ENCODE data around the gene DEAF1. TPM values are rescaled to one million over a fixed set of nuclear protein-coding genes. Genes with fewer than 3 reads are reported as not detected.

Gene DEAF1
- total and polyA plus RNA-seq, 9 of the 15 experiments (the other 6 are each of a cell fraction or from before 2014, with no cell fraction given): 2.0 to 69.1 (median 26.8) TPM

DNA sequence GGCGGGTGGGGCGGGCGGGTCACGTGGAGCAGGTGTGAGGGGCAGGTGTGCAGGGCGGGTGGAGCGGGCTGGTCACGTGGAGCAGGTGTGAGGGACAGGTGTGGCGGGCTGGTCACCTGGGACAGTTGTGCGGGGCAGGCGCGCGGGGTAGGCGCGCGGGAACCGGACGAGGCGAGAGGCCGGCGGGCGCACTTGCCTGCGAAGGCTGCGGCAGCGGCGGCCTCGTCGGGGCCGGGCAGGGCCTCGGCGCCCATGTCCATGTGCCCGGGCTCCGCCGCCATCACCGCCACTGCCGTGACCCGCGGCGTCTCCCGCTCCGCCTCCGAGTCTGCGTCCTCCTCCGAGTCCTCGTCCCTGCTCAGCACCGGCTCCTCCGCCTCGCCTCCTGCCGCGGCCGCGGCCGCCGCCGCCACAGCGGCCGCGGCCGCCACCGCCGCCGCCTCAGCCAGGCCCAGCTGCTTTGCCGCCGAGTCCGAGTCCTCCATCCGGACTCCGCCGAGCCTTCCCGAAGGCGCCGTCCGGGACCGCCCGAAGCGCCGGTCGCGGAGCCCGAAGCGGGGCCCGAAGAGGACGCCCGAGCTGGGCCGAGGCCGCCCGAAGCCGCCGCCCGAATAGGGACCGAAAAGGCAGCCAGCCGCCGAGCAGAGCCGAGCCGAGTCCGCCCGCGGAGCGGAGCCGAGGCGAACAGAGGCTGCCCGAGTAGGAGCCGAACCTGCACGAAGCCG is at the start of gene DEAF1 (continued):
- TF ChIP-seq, protein P1, sequence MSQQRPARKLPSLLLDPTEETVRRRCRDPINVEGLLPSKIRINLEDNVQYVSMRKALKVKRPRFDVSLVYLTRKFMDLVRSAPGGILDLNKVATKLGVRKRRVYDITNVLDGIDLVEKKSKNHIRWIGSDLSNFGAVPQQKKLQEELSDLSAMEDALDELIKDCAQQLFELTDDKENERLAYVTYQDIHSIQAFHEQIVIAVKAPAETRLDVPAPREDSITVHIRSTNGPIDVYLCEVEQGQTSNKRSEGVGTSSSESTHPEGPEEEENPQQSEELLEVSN (IDR thresholded peaks at IDR 0.05; ENCODE audit: borderline replicate concordance in 1 of 2, extremely low read depth in 1 of 2, insufficient read depth in 1 of 2, insufficient read length in 1 of 2, low read depth in 1 of 2, low read length in 1 of 2, poor library complexity in 1 of 2, severe bottlenecking in 1 of 2): peak; percentile 97 to 99
- TF ChIP-seq ZNF384 (IDR thresholded peaks at IDR 0.05; ENCODE audit: low read depth, low read length): no peak
- TF ChIP-seq NFYB (IDR thresholded peaks at IDR 0.05; ENCODE audit: extremely low read depth, insufficient read length): no peak
- TF ChIP-seq NONO (IDR thresholded peaks at IDR 0.05; ENCODE audit: low read depth in 2 of 2, low read length in 1 of 2): 0 out of 4 replicates have a peak, but pooled peaks of 1 of the 2 experiments have one; percentile 36
- peak; percentile 73 for TF ChIP-seq ZNF263 (CRISPR knock-in tag; IDR thresholded peaks at IDR 0.05; ENCODE audit: borderline replicate concordance)
- TF ChIP-seq, protein P2, sequence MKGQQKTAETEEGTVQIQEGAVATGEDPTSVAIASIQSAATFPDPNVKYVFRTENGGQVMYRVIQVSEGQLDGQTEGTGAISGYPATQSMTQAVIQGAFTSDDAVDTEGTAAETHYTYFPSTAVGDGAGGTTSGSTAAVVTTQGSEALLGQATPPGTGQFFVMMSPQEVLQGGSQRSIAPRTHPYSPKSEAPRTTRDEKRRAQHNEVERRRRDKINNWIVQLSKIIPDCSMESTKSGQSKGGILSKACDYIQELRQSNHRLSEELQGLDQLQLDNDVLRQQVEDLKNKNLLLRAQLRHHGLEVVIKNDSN (CRISPR knock-in tag; IDR thresholded peaks at IDR 0.05): peak; percentile 82
- TF ChIP-seq, protein P3, sequence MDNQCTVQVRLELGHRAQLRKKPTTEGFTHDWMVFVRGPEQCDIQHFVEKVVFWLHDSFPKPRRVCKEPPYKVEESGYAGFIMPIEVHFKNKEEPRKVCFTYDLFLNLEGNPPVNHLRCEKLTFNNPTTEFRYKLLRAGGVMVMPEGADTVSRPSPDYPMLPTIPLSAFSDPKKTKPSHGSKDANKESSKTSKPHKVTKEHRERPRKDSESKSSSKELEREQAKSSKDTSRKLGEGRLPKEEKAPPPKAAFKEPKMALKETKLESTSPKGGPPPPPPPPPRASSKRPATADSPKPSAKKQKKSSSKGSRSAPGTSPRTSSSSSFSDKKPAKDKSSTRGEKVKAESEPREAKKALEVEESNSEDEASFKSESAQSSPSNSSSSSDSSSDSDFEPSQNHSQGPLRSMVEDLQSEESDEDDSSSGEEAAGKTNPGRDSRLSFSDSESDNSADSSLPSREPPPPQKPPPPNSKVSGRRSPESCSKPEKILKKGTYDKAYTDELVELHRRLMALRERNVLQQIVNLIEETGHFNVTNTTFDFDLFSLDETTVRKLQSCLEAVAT (IDR thresholded peaks at IDR 0.05): no peak
- no peak for TF ChIP-seq ZC3H11A (IDR thresholded peaks at IDR 0.05; ENCODE audit: low read depth, low read length)
- 0 out of 2 replicates have a peak, but pooled peaks have one; percentile 62 for TF ChIP-seq RB1 (IDR thresholded peaks at IDR 0.05; ENCODE audit: low read depth)
- TF ChIP-seq ZNF717 (CRISPR knock-in tag; IDR thresholded peaks at IDR 0.05): no peak
- TF ChIP-seq DACH1 (IDR thresholded peaks at IDR 0.05; ENCODE audit: partially characterized antibody): no peak
- TF ChIP-seq, protein P4, sequence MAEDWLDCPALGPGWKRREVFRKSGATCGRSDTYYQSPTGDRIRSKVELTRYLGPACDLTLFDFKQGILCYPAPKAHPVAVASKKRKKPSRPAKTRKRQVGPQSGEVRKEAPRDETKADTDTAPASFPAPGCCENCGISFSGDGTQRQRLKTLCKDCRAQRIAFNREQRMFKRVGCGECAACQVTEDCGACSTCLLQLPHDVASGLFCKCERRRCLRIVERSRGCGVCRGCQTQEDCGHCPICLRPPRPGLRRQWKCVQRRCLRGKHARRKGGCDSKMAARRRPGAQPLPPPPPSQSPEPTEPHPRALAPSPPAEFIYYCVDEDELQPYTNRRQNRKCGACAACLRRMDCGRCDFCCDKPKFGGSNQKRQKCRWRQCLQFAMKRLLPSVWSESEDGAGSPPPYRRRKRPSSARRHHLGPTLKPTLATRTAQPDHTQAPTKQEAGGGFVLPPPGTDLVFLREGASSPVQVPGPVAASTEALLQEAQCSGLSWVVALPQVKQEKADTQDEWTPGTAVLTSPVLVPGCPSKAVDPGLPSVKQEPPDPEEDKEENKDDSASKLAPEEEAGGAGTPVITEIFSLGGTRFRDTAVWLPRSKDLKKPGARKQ (CRISPR knock-in tag; IDR thresholded peaks at IDR 0.05): no peak
- peak; percentile 30 for TF ChIP-seq RBFOX2 (IDR thresholded peaks at IDR 0.05; ENCODE audit: low read depth, low read length)
- peak; percentile 75 for TF ChIP-seq POLR2G (IDR thresholded peaks at IDR 0.05; ENCODE audit: low read depth, low read length)
- TF ChIP-seq, protein P5, sequence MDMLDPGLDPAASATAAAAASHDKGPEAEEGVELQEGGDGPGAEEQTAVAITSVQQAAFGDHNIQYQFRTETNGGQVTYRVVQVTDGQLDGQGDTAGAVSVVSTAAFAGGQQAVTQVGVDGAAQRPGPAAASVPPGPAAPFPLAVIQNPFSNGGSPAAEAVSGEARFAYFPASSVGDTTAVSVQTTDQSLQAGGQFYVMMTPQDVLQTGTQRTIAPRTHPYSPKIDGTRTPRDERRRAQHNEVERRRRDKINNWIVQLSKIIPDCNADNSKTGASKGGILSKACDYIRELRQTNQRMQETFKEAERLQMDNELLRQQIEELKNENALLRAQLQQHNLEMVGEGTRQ (CRISPR knock-in tag; IDR thresholded peaks at IDR 0.05): peak; percentile 68
- no peak for TF ChIP-seq ZNF316 (IDR thresholded peaks at IDR 0.05)
- no peak for TF ChIP-seq KAT2B (IDR thresholded peaks at IDR 0.05; ENCODE audit: low read depth, low read length)
- TF ChIP-seq CBX3 (IDR thresholded peaks at IDR 0.05; ENCODE audit: borderline replicate concordance in 1 of 2, low read length in 2 of 2): peak in 1 of 2 experiments; percentile 20; a peak in 1 of 3 replicates
- TF ChIP-seq ZNF431 (CRISPR knock-in tag; IDR thresholded peaks at IDR 0.05): peak; percentile 82
- peak; percentile 86 for TF ChIP-seq FOXP1 (CRISPR knock-in tag; IDR thresholded peaks at IDR 0.05)
- peak; percentile 66 for TF ChIP-seq CHD1 (IDR thresholded peaks at IDR 0.05; ENCODE audit: low read length)
- TF ChIP-seq LEF1 (IDR thresholded peaks at IDR 0.05): no peak
- TF ChIP-seq E2F3 (CRISPR knock-in tag; IDR thresholded peaks at IDR 0.05): peak; percentile 90
